GM12878 (cell line): Measurements from ENCODE around the gene REPIN1. TPM values are rescaled to one million over a fixed set of nuclear protein-coding genes. Genes with fewer than 3 reads are reported as not detected.
A peak's percentile ranks its signal among the peaks of the same experiment; 100 is the strongest.

Experiments
- BACH1 ChIP-seq: fragments of 450-650 bp; IDR thresholded peaks from 2 replicates; pipeline ENCODE4 v1.6.1; 2017; ENCODE audit warnings: mild to moderate bottlenecking, borderline replicate concordance
- BCL11A ChIP-seq: IDR thresholded peaks from 2 replicates; pipeline ENCODE4 v1.6.1; 2011; ENCODE audit warnings: low read depth, low read length
- BHLHE40 ChIP-seq, 2 experiments: fragments of 450-650 bp in 1 of 2; IDR thresholded peaks; 2 replicates each; pipeline ENCODE4 v1.6.1; 2011 to 2017; ENCODE audit warnings: low read depth in 2 of 2, borderline replicate concordance in 1 of 2, improper control_type of control experiment in 1 of 2, low read length in 1 of 2, mild to moderate bottlenecking in 1 of 2
- CBX3 ChIP-seq: fragments of 200-600 bp; sonication (generic); IDR thresholded peaks from 2 replicates; pipeline ENCODE4 v1.6.1; 2016; ENCODE audit warnings: low read depth, borderline replicate concordance
- EGR1 ChIP-seq, 2 experiments: IDR thresholded peaks; 1 replicate in 1 of 2; 2 replicates in 1 of 2; pipeline ENCODE4 v1.6.1; 2011 to 2012; ENCODE audit warnings: low read depth in 2 of 2, low read length in 2 of 2, borderline replicate concordance in 1 of 2, mild to moderate bottlenecking in 1 of 2, moderate library complexity in 1 of 2
- FOXM1 ChIP-seq: IDR thresholded peaks from 2 replicates; pipeline ENCODE4 v1.6.1; 2012; ENCODE audit warnings: low read depth, mild to moderate bottlenecking, inconsistent platforms, low read length, moderate library complexity
- GABPA ChIP-seq: IDR thresholded peaks from 2 replicates; pipeline ENCODE4 v1.6.1; 2014; ENCODE audit warnings: antibody characterized with exemption, low read depth, mild to moderate bottlenecking, inconsistent platforms
- IKZF1 ChIP-seq: fragments of 450-650 bp; conservative IDR thresholded peaks from 2 replicates; pipeline ENCODE4 v1.6.1; 2017; ENCODE audit warnings: antibody characterized with exemption, mild to moderate bottlenecking
- KAT2A ChIP-seq: conservative IDR thresholded peaks from 2 replicates; pipeline ENCODE4 v1.6.1; 2011; ENCODE audit warnings: low read depth, low read length; ENCODE audit not compliant: control insufficient read depth
- MYB ChIP-seq: fragments of 150-350 bp; IDR thresholded peaks from 2 replicates; pipeline ENCODE4 v1.6.1; 2014; ENCODE audit warnings: mild to moderate bottlenecking, low read depth, low read length, borderline replicate concordance
- NR2C1 ChIP-seq: fragments of 450-650 bp; IDR thresholded peaks from 2 replicates; pipeline ENCODE4 v1.6.1; 2017; ENCODE audit warnings: antibody characterized with exemption, mild to moderate bottlenecking, moderate library complexity
- NRF1 ChIP-seq: conservative IDR thresholded peaks from 2 replicates; pipeline ENCODE4 v1.6.1; 2011; ENCODE audit warnings: mild to moderate bottlenecking, low read depth, low read length, improper control_type of control experiment
- PAX8 ChIP-seq: fragments of 450-650 bp; IDR thresholded peaks from 2 replicates; pipeline ENCODE4 v1.6.1; 2017; ENCODE audit warnings: mild to moderate bottlenecking, moderate library complexity
- POLR2AphosphoS5 ChIP-seq: IDR thresholded peaks from 2 replicates; pipeline ENCODE4 v1.6.1; 2011; ENCODE audit warnings: mild to moderate bottlenecking, low read length, inconsistent platforms
- SREBF2 ChIP-seq: IDR thresholded peaks from 2 replicates; pipeline ENCODE4 v1.6.1; 2012; ENCODE audit warnings: mild to moderate bottlenecking, low read length
- TARDBP ChIP-seq: IDR thresholded peaks from 2 replicates; pipeline ENCODE4 v1.6.1; 2016; ENCODE audit warnings: borderline replicate concordance
- TBL1XR1 ChIP-seq: IDR thresholded peaks from 2 replicates; pipeline ENCODE4 v1.6.1; 2012; ENCODE audit warnings: low read depth, low read length, improper control_type of control experiment
- YBX1 ChIP-seq: fragments of 450-650 bp; IDR thresholded peaks from 2 replicates; pipeline ENCODE4 v1.6.1; 2016; ENCODE audit warnings: antibody characterized with exemption
- ZNF622 ChIP-seq: fragments of 450-650 bp; IDR thresholded peaks from 2 replicates; pipeline ENCODE4 v1.6.1; 2017; ENCODE audit warnings: mild to moderate bottlenecking, inconsistent platforms
- ZZZ3 ChIP-seq: IDR thresholded peaks from 2 replicates; pipeline ENCODE4 v1.6.1; 2011; ENCODE audit warnings: low read depth; ENCODE audit not compliant: control insufficient read depth, insufficient read length
- polyA plus RNA-seq, 11 experiments: library from polyadenylated mRNA; depleted of rRNA in 4 of 11; unstranded in 6 of 11; stranded (reverse) in 5 of 11; fragments of >200 nt; fragmentation: Nextera tagmentation in 4 of 11; fragmentation: Illumina TruSeq in 1 of 11; extraction: Ambion mirVana in 4 of 11; extraction: Trizol in 1 of 11; gene quantifications; 1 replicate in 1 of 11; 2 replicates in 10 of 11; pipeline versions ENCODE4 v1.2.1 to v1.2.3, GENCODE V29; 2011 to 2016; ENCODE audit warnings: inconsistent platforms in 2 of 11, missing spikeins in 2 of 11, low read depth in 1 of 11
- total RNA-seq, 4 experiments: library from RNA; depleted of rRNA in 3 of 4; stranded (reverse); fragments of >200 nt in 3 of 4; fragmentation: Illumina TruSeq in 1 of 4; extraction: Trizol in 1 of 4; gene quantifications; 2 replicates each; pipeline versions ENCODE4 v1.2.1 to v1.2.3, GENCODE V29; 2013 to 2021
- TF ChIP-seq, protein P1 (sequence below): fragments of 150-350 bp; IDR thresholded peaks from 2 replicates; pipeline ENCODE4 v1.6.1; 2014; ENCODE audit warnings: mild to moderate bottlenecking, low read depth, low read length
- TF ChIP-seq, protein P2 (sequence below): fragments of 450-650 bp; IDR thresholded peaks from 2 replicates; pipeline ENCODE4 v1.6.1; 2018; ENCODE audit warnings: borderline replicate concordance, mild to moderate bottlenecking; ENCODE audit not compliant: partially characterized antibody
- TF ChIP-seq, protein P3 (sequence below): fragments of 450-650 bp; conservative IDR thresholded peaks from 2 replicates; pipeline ENCODE4 v1.6.1; 2017; ENCODE audit warnings: mild to moderate bottlenecking, moderate library complexity

The REPIN1 gene
- total and polyA plus RNA-seq, 10 of the 15 experiments (the other 5 are each of a cell fraction or from before 2014, with no cell fraction given), result 5.1 to 172 (median 76.9) TPM

DNA sequence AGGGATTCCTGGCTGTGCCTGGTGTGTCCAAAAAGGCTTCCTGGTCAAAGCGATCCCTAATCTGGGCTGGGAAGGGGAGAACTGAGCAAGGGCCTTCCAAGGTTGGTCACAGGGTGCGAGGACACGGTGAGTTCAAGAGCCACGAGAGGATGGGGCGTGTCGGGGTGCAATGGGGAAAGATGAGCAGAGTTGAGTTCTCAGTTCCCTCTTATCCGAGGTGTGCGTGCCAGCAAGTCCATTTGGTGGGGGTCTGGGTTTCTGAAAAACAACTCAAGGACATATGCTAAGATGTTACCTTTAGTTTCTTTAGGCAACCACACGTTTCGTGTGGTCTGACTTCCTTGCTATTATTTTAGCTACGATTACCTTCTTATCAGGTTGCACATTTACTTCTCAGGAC is 11.8 kb downstream of the REPIN1 start (continued):
- TF ChIP-seq CBX3 (no peak), EGR1 (IDR thresholded peaks at IDR 0.05; ENCODE audit: borderline replicate concordance in 1 of 2, low read depth in 2 of 2, low read length in 2 of 2) (no peak), GABPA (no peak), BACH1 (peak; percentile 33; the same call in 1 of the 2 replicates), BHLHE40 (IDR thresholded peaks at IDR 0.05; ENCODE audit: borderline replicate concordance in 1 of 2, low read depth in 2 of 2, low read length in 1 of 2) (peak in 1 of 2 experiments; percentile 64; a peak in 2 of 4 replicates), BCL11A (no peak), PAX8 (no peak), FOXM1 (peak; percentile 43), NRF1 (no peak), SREBF2 (no peak), MYB (no peak), YBX1 (no peak), TBL1XR1 (no peak; the same call in 1 of the 2 replicates), NR2C1 (no peak), ZZZ3 (no peak), KAT2A (no peak), ZNF622 (no peak), POLR2AphosphoS5 (0 out of 2 replicates have a peak, but pooled peaks have one; percentile 8), IKZF1 (peak; percentile 62), TARDBP (no peak)
- TF ChIP-seq, protein P1, sequence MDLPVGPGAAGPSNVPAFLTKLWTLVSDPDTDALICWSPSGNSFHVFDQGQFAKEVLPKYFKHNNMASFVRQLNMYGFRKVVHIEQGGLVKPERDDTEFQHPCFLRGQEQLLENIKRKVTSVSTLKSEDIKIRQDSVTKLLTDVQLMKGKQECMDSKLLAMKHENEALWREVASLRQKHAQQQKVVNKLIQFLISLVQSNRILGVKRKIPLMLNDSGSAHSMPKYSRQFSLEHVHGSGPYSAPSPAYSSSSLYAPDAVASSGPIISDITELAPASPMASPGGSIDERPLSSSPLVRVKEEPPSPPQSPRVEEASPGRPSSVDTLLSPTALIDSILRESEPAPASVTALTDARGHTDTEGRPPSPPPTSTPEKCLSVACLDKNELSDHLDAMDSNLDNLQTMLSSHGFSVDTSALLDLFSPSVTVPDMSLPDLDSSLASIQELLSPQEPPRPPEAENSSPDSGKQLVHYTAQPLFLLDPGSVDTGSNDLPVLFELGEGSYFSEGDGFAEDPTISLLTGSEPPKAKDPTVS, result no peak
- TF ChIP-seq, protein P2, sequence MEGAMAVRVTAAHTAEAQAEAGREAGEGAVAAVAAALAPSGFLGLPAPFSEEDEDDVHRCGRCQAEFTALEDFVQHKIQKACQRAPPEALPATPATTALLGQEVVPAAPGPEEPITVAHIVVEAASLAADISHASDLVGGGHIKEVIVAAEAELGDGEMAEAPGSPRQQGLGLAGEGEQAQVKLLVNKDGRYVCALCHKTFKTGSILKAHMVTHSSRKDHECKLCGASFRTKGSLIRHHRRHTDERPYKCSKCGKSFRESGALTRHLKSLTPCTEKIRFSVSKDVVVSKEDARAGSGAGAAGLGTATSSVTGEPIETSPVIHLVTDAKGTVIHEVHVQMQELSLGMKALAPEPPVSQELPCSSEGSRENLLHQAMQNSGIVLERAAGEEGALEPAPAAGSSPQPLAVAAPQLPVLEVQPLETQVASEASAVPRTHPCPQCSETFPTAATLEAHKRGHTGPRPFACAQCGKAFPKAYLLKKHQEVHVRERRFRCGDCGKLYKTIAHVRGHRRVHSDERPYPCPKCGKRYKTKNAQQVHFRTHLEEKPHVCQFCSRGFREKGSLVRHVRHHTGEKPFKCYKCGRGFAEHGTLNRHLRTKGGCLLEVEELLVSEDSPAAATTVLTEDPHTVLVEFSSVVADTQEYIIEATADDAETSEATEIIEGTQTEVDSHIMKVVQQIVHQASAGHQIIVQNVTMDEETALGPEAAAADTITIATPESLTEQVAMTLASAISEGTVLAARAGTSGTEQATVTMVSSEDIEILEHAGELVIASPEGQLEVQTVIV, result no peak
- TF ChIP-seq, protein P3, sequence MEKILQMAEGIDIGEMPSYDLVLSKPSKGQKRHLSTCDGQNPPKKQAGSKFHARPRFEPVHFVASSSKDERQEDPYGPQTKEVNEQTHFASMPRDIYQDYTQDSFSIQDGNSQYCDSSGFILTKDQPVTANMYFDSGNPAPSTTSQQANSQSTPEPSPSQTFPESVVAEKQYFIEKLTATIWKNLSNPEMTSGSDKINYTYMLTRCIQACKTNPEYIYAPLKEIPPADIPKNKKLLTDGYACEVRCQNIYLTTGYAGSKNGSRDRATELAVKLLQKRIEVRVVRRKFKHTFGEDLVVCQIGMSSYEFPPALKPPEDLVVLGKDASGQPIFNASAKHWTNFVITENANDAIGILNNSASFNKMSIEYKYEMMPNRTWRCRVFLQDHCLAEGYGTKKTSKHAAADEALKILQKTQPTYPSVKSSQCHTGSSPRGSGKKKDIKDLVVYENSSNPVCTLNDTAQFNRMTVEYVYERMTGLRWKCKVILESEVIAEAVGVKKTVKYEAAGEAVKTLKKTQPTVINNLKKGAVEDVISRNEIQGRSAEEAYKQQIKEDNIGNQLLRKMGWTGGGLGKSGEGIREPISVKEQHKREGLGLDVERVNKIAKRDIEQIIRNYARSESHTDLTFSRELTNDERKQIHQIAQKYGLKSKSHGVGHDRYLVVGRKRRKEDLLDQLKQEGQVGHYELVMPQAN, result no peak
